ENCODE results near the gene SEPTIN12.

DNA sequence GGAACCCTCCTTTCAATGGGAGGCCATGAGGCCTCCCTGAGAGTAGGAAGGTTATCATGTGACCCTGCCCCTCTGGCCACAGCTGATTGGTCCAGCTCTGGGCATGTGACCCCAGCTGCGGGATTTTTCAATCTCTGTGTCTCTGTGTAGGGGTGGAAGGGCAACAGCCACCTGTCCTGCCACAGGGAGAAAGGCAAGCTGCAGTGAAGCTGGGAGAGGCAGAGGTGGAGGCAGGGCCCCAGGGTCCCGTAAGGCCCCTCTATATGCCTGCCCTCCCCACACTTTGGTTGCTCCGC lies 42.9 kb downstream of the SEPTIN12 start:
- TF ChIP-seq POLR2A (IDR thresholded peaks at IDR 0.05; ENCODE audit: low read length) (no peak), GATA1 (IDR thresholded peaks at IDR 0.05; ENCODE audit: low read depth, low read length) (no peak)

Measured in erythroblast (primary cell).